Loucy (cell line): ENCODE measurements around the gene DHX32.
"Not testable (repeated sequence)": the region's sequence is repeated elsewhere in the genome, so short reads cannot be mapped to it uniquely, and the experiment has no call there.

ENCODE experiments used
- H2AFZ ChIP-seq: fragments of 200-600 bp; sonication (generic); 2 replicates; pipeline ENCODE4 v1.6.0; 2016; ENCODE audit warnings: antibody characterized with exemption, mild to moderate bottlenecking, low read length, moderate library complexity
- H3F3A ChIP-seq: fragments of 200-600 bp; 2 replicates; pipeline ENCODE4 v1.6.0; 2016; ENCODE audit warnings: antibody characterized with exemption, low read depth, mild to moderate bottlenecking
- H3K27me3 ChIP-seq: fragments of 200-600 bp; sonication (generic); 2 replicates; pipeline ENCODE4 v1.6.1; 2014; ENCODE audit warnings: low read length, mild to moderate bottlenecking; ENCODE audit not compliant: insufficient read depth, poor library complexity, severe bottlenecking
- H3K36me3 ChIP-seq: fragments of 200-600 bp; sonication (generic); 2 replicates; pipeline ENCODE4 v1.6.1; 2016; ENCODE audit warnings: low read length; ENCODE audit not compliant: insufficient read depth
- H3K4me1 ChIP-seq: fragments of 200-600 bp; sonication (generic); 2 replicates; pipeline ENCODE4 v1.5.1; 2014; ENCODE audit warnings: low read length, mild to moderate bottlenecking; ENCODE audit not compliant: insufficient read depth, poor library complexity, severe bottlenecking
- H3K4me2 ChIP-seq: fragments of 200-600 bp; sonication (generic); 2 replicates; pipeline ENCODE4 v1.6.0; 2014; ENCODE audit warnings: antibody characterized with exemption, low read length, low read depth, mild to moderate bottlenecking; ENCODE audit not compliant: poor library complexity, severe bottlenecking
- H3K4me3 ChIP-seq: fragments of 200-600 bp; sonication (generic); 2 replicates; pipeline ENCODE4 v1.5.1; 2014; ENCODE audit warnings: low read length, mild to moderate bottlenecking, mixed read lengths; ENCODE audit not compliant: poor library complexity, severe bottlenecking
- H3K79me2 ChIP-seq: fragments of 200-600 bp; sonication (generic); 2 replicates; pipeline ENCODE4 v1.6.1; 2014; ENCODE audit warnings: low read length; ENCODE audit not compliant: insufficient read depth
- H3K9ac ChIP-seq: fragments of 200-600 bp; sonication (generic); 2 replicates; pipeline ENCODE4 v1.6.0; 2014; ENCODE audit warnings: mild to moderate bottlenecking, low read depth, low read length, moderate library complexity; ENCODE audit not compliant: poor library complexity, severe bottlenecking
- H3K9me2 ChIP-seq: fragments of 200-600 bp; sonication (generic); replicated peaks from 2 replicates; pipeline ENCODE4 v1.6.1; 2016; ENCODE audit warnings: low read depth, low read length, mixed read lengths
- H3K9me3 ChIP-seq: fragments of 200-600 bp; sonication (generic); 2 replicates; pipeline ENCODE4 v1.6.1; 2014; ENCODE audit warnings: mild to moderate bottlenecking, antibody characterized with exemption, low read length, low read depth; ENCODE audit not compliant: insufficient read depth
- H4K20me1 ChIP-seq: fragments of 200-600 bp; sonication (generic); 2 replicates; pipeline ENCODE4 v1.6.0; 2014; ENCODE audit warnings: antibody characterized with exemption, low read length, mild to moderate bottlenecking; ENCODE audit not compliant: insufficient read depth, poor library complexity, severe bottlenecking
- CTCF ChIP-seq: fragments of 200-600 bp; sonication (generic); conservative IDR thresholded peaks from 2 replicates; pipeline ENCODE4 v1.5.1; 2014; ENCODE audit warnings: mild to moderate bottlenecking, antibody characterized with exemption, low read length
- EZH2phosphoT487 ChIP-seq: fragments of 200-600 bp; IDR thresholded peaks from 2 replicates; pipeline ENCODE4 v1.6.1; 2018; ENCODE audit warnings: antibody characterized with exemption, mild to moderate bottlenecking, moderate library complexity, borderline replicate concordance

The DHX32 gene

GRCh38 chr10:125926247-125926646 lies 45.2 kb upstream of the DHX32 start:
- Histone ChIP-seq H3K9ac (no peak overlapping the region), H3K4me2 (no peak overlapping the region), H3K79me2 (no peaks in the 10 kb centered on the region)

GRCh38 chr10:125925262-125925834 lies 44.3 kb upstream of the DHX32 start:
- H3K4me2 ChIP-seq = no peak overlapping the region
- H3K79me2 ChIP-seq = no peaks in the 10 kb centered on the region

More at GRCh38 chr10:125926247-125926646, 45.2 kb upstream of the DHX32 start:
- Histone ChIP-seq H3K9me3 (no peaks in the 10 kb centered on the region), H3K36me3 (no peaks in the 10 kb centered on the region), H3F3A (no peaks in the 10 kb centered on the region), H4K20me1 (no peaks in the 10 kb centered on the region), H2AFZ (no peak overlapping the region), H3K4me1 (no peaks in the 10 kb centered on the region), H3K27me3 (no peaks in the 10 kb centered on the region), H3K4me3 (no peak overlapping the region), H3K9me2 (no peaks in the 10 kb centered on the region)
- no peak for TF ChIP-seq CTCF
- TF ChIP-seq EZH2phosphoT487 = no peak

GRCh38 chr10:125921643-125922306 lies 40.7 kb upstream of the DHX32 start:
- not testable (repeated sequence) for H3K36me3 ChIP-seq, H3F3A ChIP-seq, H3K4me2 ChIP-seq, H3K4me3 ChIP-seq, H3K4me1 ChIP-seq, H3K9ac ChIP-seq, H3K9me2 ChIP-seq, H3K79me2 ChIP-seq, H3K27me3 ChIP-seq, H2AFZ ChIP-seq, H3K9me3 ChIP-seq, H4K20me1 ChIP-seq

More at GRCh38 chr10:125925262-125925834, 44.3 kb upstream of the DHX32 start:
- no peak overlapping the region for H3K4me3 ChIP-seq
- H3K9me2 ChIP-seq = no peaks in the 10 kb centered on the region
- no peaks in the 10 kb centered on the region for H3K9me3 ChIP-seq
- no peaks in the 10 kb centered on the region for H3F3A ChIP-seq
- no peaks in the 10 kb centered on the region for H3K36me3 ChIP-seq
- no peak overlapping the region for H3K9ac ChIP-seq
- H4K20me1 ChIP-seq = no peaks in the 10 kb centered on the region
- no peak overlapping the region for H2AFZ ChIP-seq
- no peaks in the 10 kb centered on the region for H3K4me1 ChIP-seq
- TF ChIP-seq EZH2phosphoT487 (no peak), CTCF (no peak)
- no peaks in the 10 kb centered on the region for H3K27me3 ChIP-seq

- H3K9me2 ChIP-seq, H3K27me3 ChIP-seq, H2AFZ ChIP-seq, H3K4me2 ChIP-seq, H3K4me3 ChIP-seq, H3K9ac ChIP-seq, H3F3A ChIP-seq, H3K4me1 ChIP-seq, H3K36me3 ChIP-seq, H3K9me3 ChIP-seq, H3K79me2 ChIP-seq, H4K20me1 ChIP-seq: not testable (repeated sequence)
Measured at GRCh38 chr10:125917704-125918361, 36.7 kb upstream of the DHX32 start.
